Muscle layer of duodenum (tissue), 2 donors: Measurements from ENCODE around the gene YBX3.
A peak's percentile ranks its signal among the peaks of the same experiment; 100 is the strongest.

Source experiments
- H3K27ac ChIP-seq: one replicate; pipeline ENCODE4 v1.7.0; 2013; ENCODE audit warnings: mild to moderate bottlenecking, low read length
- H3K27me3 ChIP-seq: one replicate; pipeline ENCODE4 v1.7.0; 2013; ENCODE audit warnings: low read depth, mild to moderate bottlenecking, control low read depth, low read length
- H3K36me3 ChIP-seq, 2 donors: one replicate each; pipeline ENCODE4 v1.7.0; 2013; ENCODE audit warnings: low read length in 2 of 2, control low read depth in 1 of 2, mild to moderate bottlenecking in 1 of 2; ENCODE audit not compliant: insufficient read depth in 2 of 2, control insufficient read depth in 1 of 2
- H3K4me1 ChIP-seq, 2 donors: one replicate each; pipeline ENCODE4 v1.7.0; 2013; ENCODE audit warnings: low read length in 2 of 2, mild to moderate bottlenecking in 2 of 2, control low read depth in 1 of 2, moderate library complexity in 1 of 2; ENCODE audit not compliant: insufficient read depth in 2 of 2, control insufficient read depth in 1 of 2
- H3K4me3 ChIP-seq, 2 donors: one replicate each; pipeline ENCODE4 v1.7.0; 2013; ENCODE audit warnings: low read length in 2 of 2, low read depth in 1 of 2, mild to moderate bottlenecking in 1 of 2
- H3K9me3 ChIP-seq, 2 donors: one replicate each; pipeline ENCODE4 v1.7.0; 2013; ENCODE audit warnings: low read length in 2 of 2, control low read depth in 1 of 2, mild to moderate bottlenecking in 1 of 2; ENCODE audit not compliant: control insufficient read depth in 1 of 2
- donor health status: healthy.

Gene YBX3

GRCh38 chr12:10739157-10740118 is 16.3 kb upstream of the YBX3 start:
- no peaks in the 10 kb centered on the region for H3K27me3 ChIP-seq
- no peaks in the 10 kb centered on the region for H3K9me3 ChIP-seq
- H3K36me3 ChIP-seq = no peaks in the 10 kb centered on the region
- no peak overlapping the region for H3K27ac ChIP-seq
- H3K4me1 ChIP-seq = no peaks in the 10 kb centered on the region
- no peak overlapping the region for H3K4me3 ChIP-seq

- Histone ChIP-seq H3K4me3 (no peak overlapping the region), H3K27ac (no peak overlapping the region), H3K4me1 (no peaks in the 10 kb centered on the region), H3K9me3 (no peaks in the 10 kb centered on the region), H3K36me3 (no peaks in the 10 kb centered on the region), H3K27me3 (no peaks in the 10 kb centered on the region)
Observed at GRCh38 chr12:10737249-10737648, 14.1 kb upstream of the YBX3 start.

- Histone ChIP-seq H3K36me3 (no peaks in the 10 kb centered on the region), H3K9me3 (no peaks in the 10 kb centered on the region), H3K4me1 (no peaks in the 10 kb centered on the region), H3K4me3 (no peak overlapping the region), H3K27ac (no peak overlapping the region), H3K27me3 (no peaks in the 10 kb centered on the region)
Observed at GRCh38 chr12:10736463-10736862, 13.3 kb upstream of the YBX3 start.

- no peak overlapping the region for H3K27ac ChIP-seq
- H3K27me3 ChIP-seq = no peaks in the 10 kb centered on the region
- no peak overlapping the region for H3K4me3 ChIP-seq
- H3K9me3 ChIP-seq = no peaks in the 10 kb centered on the region
- no peaks in the 10 kb centered on the region for H3K36me3 ChIP-seq
- no peaks in the 10 kb centered on the region for H3K4me1 ChIP-seq
Observed at GRCh38 chr12:10735428-10735827, 12.3 kb upstream of the YBX3 start.

GRCh38 chr12:10732549-10732948 is 9.4 kb upstream of the YBX3 start:
- Histone ChIP-seq H3K36me3 (no peaks in the 10 kb centered on the region), H3K9me3 (no peaks in the 10 kb centered on the region), H3K27me3 (no peaks in the 10 kb centered on the region), H3K4me1 (no peaks in the 10 kb centered on the region), H3K27ac (no peak overlapping the region), H3K4me3 (no peak overlapping the region)

- Histone ChIP-seq H3K9me3 (no peaks in the 10 kb centered on the region), H3K36me3 (no peaks in the 10 kb centered on the region), H3K4me3 (no peak overlapping the region), H3K27me3 (no peaks in the 10 kb centered on the region), H3K4me1 (no peaks in the 10 kb centered on the region), H3K27ac (no peak overlapping the region)
Observed at GRCh38 chr12:10732066-10732465, 8.9 kb upstream of the YBX3 start.

GRCh38 chr12:10730559-10730958 is 7.4 kb upstream of the YBX3 start:
- Histone ChIP-seq H3K36me3 (no peaks in the 10 kb centered on the region), H3K4me1 (no peaks in the 10 kb centered on the region), H3K27ac (no peak overlapping the region), H3K4me3 (no peak overlapping the region), H3K9me3 (no peaks in the 10 kb centered on the region), H3K27me3 (no peaks in the 10 kb centered on the region)

GRCh38 chr12:10728091-10728490 is 5.0 kb upstream of the YBX3 start:
- Histone ChIP-seq H3K27ac (no peak overlapping the region), H3K4me3 (no peak overlapping the region), H3K27me3 (no peaks in the 10 kb centered on the region), H3K36me3 (no peaks in the 10 kb centered on the region), H3K4me1 (peaks cover 0 to 4% of the 10 kb centered on the region in 2 donors), H3K9me3 (no peaks in the 10 kb centered on the region)

GRCh38 chr12:10726945-10727344 is 3.8 kb upstream of the YBX3 start:
- peaks cover 0 to 4% of the 10 kb centered on the region in 2 donors for H3K4me1 ChIP-seq
- peaks cover 0 to 5% of the 10 kb centered on the region in 2 donors for H3K36me3 ChIP-seq
- H3K27me3 ChIP-seq = no peaks in the 10 kb centered on the region
- H3K9me3 ChIP-seq = no peaks in the 10 kb centered on the region
- no peak overlapping the region for H3K27ac ChIP-seq
- no peak overlapping the region for H3K4me3 ChIP-seq

- Histone ChIP-seq H3K27ac (no peak overlapping the region), H3K9me3 (no peaks in the 10 kb centered on the region), H3K4me1 (peaks cover 2 to 10% of the 10 kb centered on the region in 2 donors), H3K36me3 (peaks cover 0 to 8% of the 10 kb centered on the region in 2 donors), H3K27me3 (no peaks in the 10 kb centered on the region), H3K4me3 (no peak overlapping the region)
Observed at GRCh38 chr12:10725003-10725402, 1.9 kb upstream of the YBX3 start.

GRCh38 chr12:10722502-10722904 is 620 bp downstream of the YBX3 start:
- peaks cover 16 to 18% of the 10 kb centered on the region in 2 donors for H3K4me1 ChIP-seq
- H3K9me3 ChIP-seq = no peaks in the 10 kb centered on the region
- peak overlapping the region; percentile 98 for H3K27ac ChIP-seq
- peak overlapping the region; percentile 87 to 92 for H3K4me3 ChIP-seq
- H3K27me3 ChIP-seq = no peaks in the 10 kb centered on the region
- H3K36me3 ChIP-seq = peaks cover 0 to 8% of the 10 kb centered on the region in 2 donors
